ENCODE results near the gene POU2F1. TPM values are rescaled to one million over a fixed set of nuclear protein-coding genes. Genes with fewer than 3 reads are reported as not detected.

POU2F1 gene
- total RNA-seq, 2 donors from 2014 or later = 48.6 to 49.4 TPM

DNA sequence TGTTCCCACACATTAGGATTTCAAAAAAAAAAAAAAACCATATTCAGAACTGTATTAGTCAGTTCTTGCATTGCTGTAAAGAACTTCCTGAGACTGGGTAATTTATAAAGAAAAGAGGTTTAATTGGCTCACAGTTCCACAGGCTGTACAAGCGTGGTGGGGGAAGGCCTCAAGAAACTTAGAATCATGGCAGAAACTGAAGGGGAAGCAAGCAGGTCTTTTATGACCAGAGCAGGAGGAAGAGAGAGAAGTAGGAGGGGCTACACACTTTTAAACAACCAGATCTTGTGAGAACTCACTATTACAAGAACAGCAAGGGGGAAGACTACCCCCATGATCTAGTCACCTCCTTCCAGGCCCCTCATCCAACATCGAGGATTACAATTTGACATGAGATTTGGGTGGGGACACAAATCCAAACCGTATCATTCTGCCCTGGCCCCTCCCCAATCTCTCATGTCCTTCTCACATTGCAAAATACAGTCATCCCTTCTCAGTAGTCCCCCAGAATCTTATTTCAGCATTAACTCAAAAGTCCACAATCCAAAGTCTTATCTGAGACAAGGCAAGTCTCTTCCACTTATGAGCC lies 51.8 kb downstream of the POU2F1 start:
- H3K4me3 ChIP-seq (ENCODE audit: low read length) = no peak overlapping the region
- no peak for DNase-seq
- H3K9me3 ChIP-seq (ENCODE audit: control insufficient read depth, low read length) = no peaks in the 10 kb centered on the region
- Mint-ChIP-seq H3K27ac (no peak overlapping the region), H3K4me1 (peaks cover 27% of the 10 kb centered on the region), H3K4me3 (no peak overlapping the region), H3K36me3 (ENCODE audit: low read depth) (peaks cover 2% of the 10 kb centered on the region), H3K27me3 (ENCODE audit: insufficient read depth) (no peaks in the 10 kb centered on the region), H3K9me3 (no peaks in the 10 kb centered on the region)
- no peak overlapping the region for H3K9ac ChIP-seq (ENCODE audit: extremely low read depth, low read length, poor library complexity, severe bottlenecking)
- no peak overlapping the region for H3K27ac ChIP-seq (ENCODE audit: low read depth, low read length)
- H3K27me3 ChIP-seq (ENCODE audit: control insufficient read depth, insufficient read depth, low read length, poor library complexity, severe bottlenecking) = no peaks in the 10 kb centered on the region
- H3K4me1 ChIP-seq (ENCODE audit: control insufficient read depth, insufficient read depth, low read length) = no peaks in the 10 kb centered on the region
- no peak for TF ChIP-seq CTCF (conservative IDR thresholded peaks at IDR 0.05)
- 92% methylated on average over 2 to 3 of the region's 3 CpGs for WGBS, 2 experiments (ENCODE audit: insufficient coverage in 1 of 2, insufficient read length in 1 of 2)
- H3K36me3 ChIP-seq (ENCODE audit: control insufficient read depth, insufficient read depth, low read length) = no peaks in the 10 kb centered on the region

GRCh38 chr1:167273027-167273800 lies 52.5 kb downstream of the POU2F1 start:
- no peak for TF ChIP-seq CTCF (conservative IDR thresholded peaks at IDR 0.05)
- no peak overlapping the region for H3K27ac Mint-ChIP-seq
- Histone ChIP-seq H3K9ac (ENCODE audit: extremely low read depth, low read length, poor library complexity, severe bottlenecking) (no peak overlapping the region), H3K4me3 (ENCODE audit: low read length) (no peak overlapping the region), H3K36me3 (ENCODE audit: control insufficient read depth, insufficient read depth, low read length) (no peaks in the 10 kb centered on the region), H3K27me3 (ENCODE audit: control insufficient read depth, insufficient read depth, low read length, poor library complexity, severe bottlenecking) (no peaks in the 10 kb centered on the region), H3K4me1 (ENCODE audit: control insufficient read depth, insufficient read depth, low read length) (no peaks in the 10 kb centered on the region), H3K27ac (ENCODE audit: low read depth, low read length) (no peak overlapping the region), H3K9me3 (ENCODE audit: control insufficient read depth, low read length) (no peaks in the 10 kb centered on the region)
- H3K36me3 Mint-ChIP-seq (ENCODE audit: low read depth) = peaks cover 2% of the 10 kb centered on the region
- no peak for DNase-seq
- no peaks in the 10 kb centered on the region for H3K27me3 Mint-ChIP-seq (ENCODE audit: insufficient read depth)
- WGBS, 2 experiments (ENCODE audit: insufficient coverage in 1 of 2, insufficient read length in 1 of 2) = 79 to 90% methylated on average over 7 to 12 of the region's 12 CpGs
- H3K9me3 Mint-ChIP-seq = no peaks in the 10 kb centered on the region
- H3K4me3 Mint-ChIP-seq = no peak overlapping the region
- H3K4me1 Mint-ChIP-seq = peaks cover 26% of the 10 kb centered on the region

GRCh38 chr1:167274061-167274460 lies 53.4 kb downstream of the POU2F1 start:
- H3K36me3 Mint-ChIP-seq (ENCODE audit: low read depth) = peaks cover 2% of the 10 kb centered on the region
- no peaks in the 10 kb centered on the region for H3K36me3 ChIP-seq (ENCODE audit: control insufficient read depth, insufficient read depth, low read length)
- H3K27ac ChIP-seq (ENCODE audit: low read depth, low read length) = no peak overlapping the region
- H3K27ac Mint-ChIP-seq = no peak overlapping the region
- H3K4me3 Mint-ChIP-seq = no peak overlapping the region
- DNase-seq = no peak
- no peak for TF ChIP-seq CTCF (conservative IDR thresholded peaks at IDR 0.05)
- no peak overlapping the region for H3K4me3 ChIP-seq (ENCODE audit: low read length)
- WGBS, 2 experiments (ENCODE audit: insufficient coverage in 1 of 2, insufficient read length in 1 of 2) = 89% methylated on average over 1 of the region's 1 CpG; no CpG with 5 or more reads in 1 of the 2 experiments
- no peaks in the 10 kb centered on the region for H3K9me3 ChIP-seq (ENCODE audit: control insufficient read depth, low read length)
- H3K27me3 ChIP-seq (ENCODE audit: control insufficient read depth, insufficient read depth, low read length, poor library complexity, severe bottlenecking) = no peaks in the 10 kb centered on the region
- H3K4me1 ChIP-seq (ENCODE audit: control insufficient read depth, insufficient read depth, low read length) = no peaks in the 10 kb centered on the region
- H3K27me3 Mint-ChIP-seq (ENCODE audit: insufficient read depth) = no peaks in the 10 kb centered on the region
- H3K4me1 Mint-ChIP-seq = peaks cover 18% of the 10 kb centered on the region
- H3K9me3 Mint-ChIP-seq = no peaks in the 10 kb centered on the region
- H3K9ac ChIP-seq (ENCODE audit: extremely low read depth, low read length, poor library complexity, severe bottlenecking) = no peak overlapping the region

Data from endodermal cell (in vitro differentiated cells).